Measurements from ENCODE around the gene SVOP.

The SVOP gene

GRCh38 chr12:108964371-108965352 lies 56.2 kb downstream of the SVOP start:
- Histone ChIP-seq H3K27me3 (ENCODE audit: control insufficient read depth in 2 of 2, insufficient read depth in 2 of 2, low read length in 2 of 2) (no peaks in the 10 kb centered on the region), H3K36me3 (ENCODE audit: control insufficient read depth in 2 of 2, insufficient read depth in 2 of 2, low read length in 2 of 2) (no peaks in the 10 kb centered on the region)

GRCh38 chr12:108962256-108962655 lies 58.6 kb downstream of the SVOP start:
- H3K36me3 ChIP-seq (ENCODE audit: control insufficient read depth in 2 of 2, insufficient read depth in 2 of 2, low read length in 2 of 2), result no peaks in the 10 kb centered on the region

More at GRCh38 chr12:108964371-108965352, 56.2 kb downstream of the SVOP start:
- Histone ChIP-seq H3K9me3 (ENCODE audit: control insufficient read depth in 2 of 2, low read length in 2 of 2) (no peaks in the 10 kb centered on the region), H3K4me1 (ENCODE audit: control insufficient read depth in 2 of 2, insufficient read depth in 2 of 2, low read length in 2 of 2) (no peaks in the 10 kb centered on the region), H3K9ac (ENCODE audit: low read depth in 1 of 2, low read length in 2 of 2) (no peak overlapping the region), H3K27ac (ENCODE audit: low read depth in 2 of 2, low read length in 2 of 2) (no peak overlapping the region), H3K4me3 (ENCODE audit: low read length in 2 of 2) (no peak overlapping the region)

GRCh38 chr12:108959748-108960655 lies 60.9 kb downstream of the SVOP start:
- Histone ChIP-seq H3K4me3 (ENCODE audit: low read length in 2 of 2) (no peak overlapping the region), H3K9ac (ENCODE audit: low read depth in 1 of 2, low read length in 2 of 2) (no peak overlapping the region), H3K27me3 (ENCODE audit: control insufficient read depth in 2 of 2, insufficient read depth in 2 of 2, low read length in 2 of 2) (peaks cover 0 to 2% of the 10 kb centered on the region in 2 donors), H3K27ac (ENCODE audit: low read depth in 2 of 2, low read length in 2 of 2) (no peak overlapping the region), H3K9me3 (ENCODE audit: control insufficient read depth in 2 of 2, low read length in 2 of 2) (no peaks in the 10 kb centered on the region), H3K36me3 (ENCODE audit: control insufficient read depth in 2 of 2, insufficient read depth in 2 of 2, low read length in 2 of 2) (no peaks in the 10 kb centered on the region), H3K4me1 (ENCODE audit: control insufficient read depth in 2 of 2, insufficient read depth in 2 of 2, low read length in 2 of 2) (no peaks in the 10 kb centered on the region)

More at GRCh38 chr12:108962256-108962655, 58.6 kb downstream of the SVOP start:
- no peaks in the 10 kb centered on the region for H3K4me1 ChIP-seq (ENCODE audit: control insufficient read depth in 2 of 2, insufficient read depth in 2 of 2, low read length in 2 of 2)
- no peaks in the 10 kb centered on the region for H3K27me3 ChIP-seq (ENCODE audit: control insufficient read depth in 2 of 2, insufficient read depth in 2 of 2, low read length in 2 of 2)
- no peak overlapping the region for H3K9ac ChIP-seq (ENCODE audit: low read depth in 1 of 2, low read length in 2 of 2)
- H3K9me3 ChIP-seq (ENCODE audit: control insufficient read depth in 2 of 2, low read length in 2 of 2), result no peaks in the 10 kb centered on the region
- no peak overlapping the region for H3K27ac ChIP-seq (ENCODE audit: low read depth in 2 of 2, low read length in 2 of 2)
- no peak overlapping the region for H3K4me3 ChIP-seq (ENCODE audit: low read length in 2 of 2)

GRCh38 chr12:108955225-108955835 lies 65.5 kb downstream of the SVOP start:
- Histone ChIP-seq H3K27ac (ENCODE audit: low read depth in 2 of 2, low read length in 2 of 2) (no peak overlapping the region), H3K36me3 (ENCODE audit: control insufficient read depth in 2 of 2, insufficient read depth in 2 of 2, low read length in 2 of 2) (no peaks in the 10 kb centered on the region), H3K4me3 (ENCODE audit: low read length in 2 of 2) (no peak overlapping the region), H3K27me3 (ENCODE audit: control insufficient read depth in 2 of 2, insufficient read depth in 2 of 2, low read length in 2 of 2) (peaks cover 0 to 2% of the 10 kb centered on the region in 2 donors), H3K4me1 (ENCODE audit: control insufficient read depth in 2 of 2, insufficient read depth in 2 of 2, low read length in 2 of 2) (peaks cover 3 to 5% of the 10 kb centered on the region in 2 donors), H3K9me3 (ENCODE audit: control insufficient read depth in 2 of 2, low read length in 2 of 2) (no peaks in the 10 kb centered on the region), H3K9ac (ENCODE audit: low read depth in 1 of 2, low read length in 2 of 2) (no peak overlapping the region)

GRCh38 chr12:108950991-108951739 lies 69.7 kb downstream of the SVOP start:
- Histone ChIP-seq H3K4me3 (ENCODE audit: low read length in 2 of 2) (peak overlapping the region in 1 of 2 donors; percentile 65), H3K27ac (ENCODE audit: low read depth in 2 of 2, low read length in 2 of 2) (no peak overlapping the region)

GRCh38 chr12:108949976-108950375 lies 70.9 kb downstream of the SVOP start:
- no peaks in the 10 kb centered on the region for H3K9me3 ChIP-seq (ENCODE audit: control insufficient read depth in 2 of 2, low read length in 2 of 2)
- no peaks in the 10 kb centered on the region for H3K27me3 ChIP-seq (ENCODE audit: control insufficient read depth in 2 of 2, insufficient read depth in 2 of 2, low read length in 2 of 2)
- no peak overlapping the region for H3K27ac ChIP-seq (ENCODE audit: low read depth in 2 of 2, low read length in 2 of 2)
- no peak overlapping the region for H3K9ac ChIP-seq (ENCODE audit: low read depth in 1 of 2, low read length in 2 of 2)
- H3K36me3 ChIP-seq (ENCODE audit: control insufficient read depth in 2 of 2, insufficient read depth in 2 of 2, low read length in 2 of 2), result no peaks in the 10 kb centered on the region
- peaks cover 3 to 5% of the 10 kb centered on the region in 2 donors for H3K4me1 ChIP-seq (ENCODE audit: control insufficient read depth in 2 of 2, insufficient read depth in 2 of 2, low read length in 2 of 2)
- H3K4me3 ChIP-seq (ENCODE audit: low read length in 2 of 2), result no peak overlapping the region

More at GRCh38 chr12:108950991-108951739, 69.7 kb downstream of the SVOP start:
- Histone ChIP-seq H3K9me3 (ENCODE audit: control insufficient read depth in 2 of 2, low read length in 2 of 2) (no peaks in the 10 kb centered on the region), H3K9ac (ENCODE audit: low read depth in 1 of 2, low read length in 2 of 2) (peak overlapping the region in 1 of 2 donors; percentile 63), H3K27me3 (ENCODE audit: control insufficient read depth in 2 of 2, insufficient read depth in 2 of 2, low read length in 2 of 2) (no peaks in the 10 kb centered on the region), H3K4me1 (ENCODE audit: control insufficient read depth in 2 of 2, insufficient read depth in 2 of 2, low read length in 2 of 2) (peaks cover 3 to 5% of the 10 kb centered on the region in 2 donors), H3K36me3 (ENCODE audit: control insufficient read depth in 2 of 2, insufficient read depth in 2 of 2, low read length in 2 of 2) (no peaks in the 10 kb centered on the region)

- no peaks in the 10 kb centered on the region for H3K27me3 ChIP-seq (ENCODE audit: control insufficient read depth in 2 of 2, insufficient read depth in 2 of 2, low read length in 2 of 2)
- H3K9me3 ChIP-seq (ENCODE audit: control insufficient read depth in 2 of 2, low read length in 2 of 2), result no peaks in the 10 kb centered on the region
- H3K36me3 ChIP-seq (ENCODE audit: control insufficient read depth in 2 of 2, insufficient read depth in 2 of 2, low read length in 2 of 2), result no peaks in the 10 kb centered on the region
- H3K4me3 ChIP-seq (ENCODE audit: low read length in 2 of 2), result no peak overlapping the region
- H3K4me1 ChIP-seq (ENCODE audit: control insufficient read depth in 2 of 2, insufficient read depth in 2 of 2, low read length in 2 of 2), result peaks cover 3 to 5% of the 10 kb centered on the region in 2 donors
- H3K27ac ChIP-seq (ENCODE audit: low read depth in 2 of 2, low read length in 2 of 2), result no peak overlapping the region
- H3K9ac ChIP-seq (ENCODE audit: low read depth in 1 of 2, low read length in 2 of 2), result no peak overlapping the region
Observed at GRCh38 chr12:108948367-108948766, 72.5 kb downstream of the SVOP start.

- H3K27me3 ChIP-seq (ENCODE audit: control insufficient read depth in 2 of 2, insufficient read depth in 2 of 2, low read length in 2 of 2), result no peaks in the 10 kb centered on the region
- peaks cover 3 to 5% of the 10 kb centered on the region in 2 donors for H3K4me1 ChIP-seq (ENCODE audit: control insufficient read depth in 2 of 2, insufficient read depth in 2 of 2, low read length in 2 of 2)
- H3K27ac ChIP-seq (ENCODE audit: low read depth in 2 of 2, low read length in 2 of 2), result no peak overlapping the region
- no peak overlapping the region for H3K9ac ChIP-seq (ENCODE audit: low read depth in 1 of 2, low read length in 2 of 2)
- H3K4me3 ChIP-seq (ENCODE audit: low read length in 2 of 2), result no peak overlapping the region
- no peaks in the 10 kb centered on the region for H3K9me3 ChIP-seq (ENCODE audit: control insufficient read depth in 2 of 2, low read length in 2 of 2)
- no peaks in the 10 kb centered on the region for H3K36me3 ChIP-seq (ENCODE audit: control insufficient read depth in 2 of 2, insufficient read depth in 2 of 2, low read length in 2 of 2)
Observed at GRCh38 chr12:108947097-108947496, 73.8 kb downstream of the SVOP start.

- no peak overlapping the region for H3K4me3 ChIP-seq (ENCODE audit: low read length in 2 of 2)
- no peaks in the 10 kb centered on the region for H3K27me3 ChIP-seq (ENCODE audit: control insufficient read depth in 2 of 2, insufficient read depth in 2 of 2, low read length in 2 of 2)
- H3K9me3 ChIP-seq (ENCODE audit: control insufficient read depth in 2 of 2, low read length in 2 of 2), result no peaks in the 10 kb centered on the region
- H3K4me1 ChIP-seq (ENCODE audit: control insufficient read depth in 2 of 2, insufficient read depth in 2 of 2, low read length in 2 of 2), result peaks cover 6 to 7% of the 10 kb centered on the region in 2 donors
- H3K9ac ChIP-seq (ENCODE audit: low read depth in 1 of 2, low read length in 2 of 2), result no peak overlapping the region
- no peaks in the 10 kb centered on the region for H3K36me3 ChIP-seq (ENCODE audit: control insufficient read depth in 2 of 2, insufficient read depth in 2 of 2, low read length in 2 of 2)
- no peak overlapping the region for H3K27ac ChIP-seq (ENCODE audit: low read depth in 2 of 2, low read length in 2 of 2)
Observed at GRCh38 chr12:108940138-108940537, 80.7 kb downstream of the SVOP start.
